SK-N-SH (cell line): ENCODE measurements around the gene PIAS4. TPM values are rescaled to one million over a fixed set of nuclear protein-coding genes. Genes with fewer than 3 reads are reported as not detected.

Experiments
- CTCF ChIA-PET: fragments of 300-600, 350-600 bp; formaldehyde crosslinking; extraction: SDS; loops from one replicate; lab custom pipeline; 2021; lab: Yijun Ruan, JAX
- POLR2A ChIA-PET: fragments of 350-600 bp; sonication (Branson Sonifier 250); formaldehyde crosslinking; extraction: SDS; loops from one replicate; lab custom pipeline; 2020; ENCODE audit warnings: antibody characterized with exemption, inconsistent platforms; lab: Yijun Ruan, JAX
- DNase-seq: peaks from one replicate; pipeline ENCODE4 v3.0.0; 2012
- H2AFZ ChIP-seq: fragments of 200-600 bp; sonication (generic); 2 replicates; pipeline ENCODE4 v1.8.1; 2016; ENCODE audit warnings: antibody characterized with exemption, mild to moderate bottlenecking, low read depth
- H3F3A ChIP-seq: fragments of 200-600 bp; sonication (generic); replicated peaks from 2 replicates; pipeline ENCODE3; 2016; ENCODE audit warnings: antibody characterized with exemption, mild to moderate bottlenecking; ENCODE audit not compliant: insufficient read depth
- H3K27ac ChIP-seq, 2 experiments: fragments of 200-500 bp in 1 of 2; fragments of 200-600 bp in 1 of 2; sonication (Bioruptor generic) in 1 of 2; sonication (generic), shearing (Covaris generic) in 1 of 2; 2 replicates each; pipeline versions ENCODE4 v1.5.1 to v1.6.1; 2014 to 2016; ENCODE audit warnings: low read depth in 2 of 2, inconsistent platforms in 1 of 2, low read length in 1 of 2, mild to moderate bottlenecking in 1 of 2, mixed read lengths in 1 of 2
- H3K27me3 ChIP-seq: fragments of 200-600 bp; sonication (generic), shearing (Covaris generic); 2 replicates; pipeline ENCODE4 v1.6.1; 2016; ENCODE audit warnings: mixed run types; ENCODE audit not compliant: insufficient read depth
- H3K36me3 ChIP-seq, 2 experiments: fragments of 200-500 bp in 1 of 2; fragments of 200-600 bp in 1 of 2; sonication (Bioruptor generic) in 1 of 2; sonication (generic) in 1 of 2; replicated peaks in 1 of 2; 2 replicates each; pipeline versions ENCODE3 to v1.5.1; 2014 to 2016; ENCODE audit warnings: low read length in 1 of 2, mild to moderate bottlenecking in 1 of 2; ENCODE audit not compliant: insufficient read depth in 2 of 2, control insufficient read depth in 1 of 2
- H3K4me1 ChIP-seq, 2 experiments: fragments of 200-500 bp in 1 of 2; fragments of 200-600 bp in 1 of 2; sonication (Bioruptor generic) in 1 of 2; sonication (generic), shearing (Covaris generic) in 1 of 2; 2 replicates each; pipeline versions ENCODE4 v1.5.1 to v1.6.1; 2014 to 2016; ENCODE audit warnings: low read depth in 1 of 2, low read length in 1 of 2, mixed run types in 1 of 2; ENCODE audit not compliant: insufficient read depth in 2 of 2, control insufficient read depth in 1 of 2
- H3K4me2 ChIP-seq: fragments of 200-600 bp; sonication (generic), shearing (Covaris generic); 2 replicates; pipeline ENCODE4 v1.6.1; 2017; ENCODE audit warnings: mixed run types
- H3K4me3 ChIP-seq, 2 experiments: fragments of 200-500 bp in 1 of 2; fragments of 200-600 bp in 1 of 2; sonication (Bioruptor generic) in 1 of 2; sonication (generic), shearing (Covaris generic) in 1 of 2; 2 replicates each; pipeline versions ENCODE4 v1.5.1 to v1.8.1; 2014 to 2016; ENCODE audit warnings: low read depth in 2 of 2, inconsistent platforms in 1 of 2, low read length in 1 of 2, mild to moderate bottlenecking in 1 of 2, mixed read lengths in 1 of 2, moderate library complexity in 1 of 2
- H3K79me2 ChIP-seq: fragments of 200-600 bp; sonication (generic); 2 replicates; pipeline ENCODE4 v1.8.1; 2017; ENCODE audit warnings: mild to moderate bottlenecking; ENCODE audit not compliant: insufficient read depth
- H3K9ac ChIP-seq: fragments of 200-600 bp; sonication (generic); 2 replicates; pipeline ENCODE4 v1.6.1; 2017; ENCODE audit warnings: mixed run types
- H3K9me2 ChIP-seq: fragments of 200-600 bp; sonication (generic); 2 replicates; pipeline ENCODE4 v1.6.1; 2017; ENCODE audit warnings: mixed run types
- H3K9me3 ChIP-seq: fragments of 200-600 bp; sonication (generic); 2 replicates; pipeline ENCODE4 v1.6.1; 2017; ENCODE audit warnings: mixed run types, mild to moderate bottlenecking, moderate library complexity
- H4K20me1 ChIP-seq: fragments of 200-600 bp; sonication (generic); 2 replicates; pipeline ENCODE4 v1.6.1; 2017; ENCODE audit warnings: mild to moderate bottlenecking, mixed run types; ENCODE audit not compliant: insufficient read depth
- EZH2phosphoT487 ChIP-seq: fragments of 200-600 bp; sonication (generic); IDR thresholded peaks from 2 replicates; pipeline ENCODE4 v1.6.1; 2017; ENCODE audit warnings: low read depth, mixed run types, mild to moderate bottlenecking, antibody characterized with exemption, moderate library complexity, borderline replicate concordance
- FOXM1 ChIP-seq: IDR thresholded peaks from 2 replicates; pipeline ENCODE4 v1.4.0; 2012; ENCODE audit warnings: low read depth, mild to moderate bottlenecking
- GABPA ChIP-seq: IDR thresholded peaks from 2 replicates; pipeline ENCODE4 v1.4.0; 2012; ENCODE audit warnings: low read depth, mild to moderate bottlenecking
- IRF3 ChIP-seq: fragments of 150-350 bp; IDR thresholded peaks from 2 replicates; pipeline ENCODE4 v1.6.1; 2016; ENCODE audit warnings: mild to moderate bottlenecking, low read depth, low read length
- MAX ChIP-seq: IDR thresholded peaks from 2 replicates; pipeline ENCODE4 v1.4.0; 2012; ENCODE audit warnings: low read depth
- NRF1 ChIP-seq: IDR thresholded peaks from 2 replicates; pipeline ENCODE4 v1.6.1; 2012; ENCODE audit warnings: low read depth, mild to moderate bottlenecking, low read length
- RAD21 ChIP-seq: IDR thresholded peaks from 2 replicates; pipeline ENCODE4 v1.6.1; 2012; ENCODE audit warnings: mild to moderate bottlenecking, low read length
- REST ChIP-seq: IDR thresholded peaks from 2 replicates; pipeline ENCODE4 v1.6.1; 2012; ENCODE audit warnings: mild to moderate bottlenecking, low read depth, low read length, moderate library complexity
- RFX5 ChIP-seq: IDR thresholded peaks from 2 replicates; pipeline ENCODE4 v1.6.1; 2012; ENCODE audit warnings: mild to moderate bottlenecking, improper control_type of control experiment, low read length
- RXRA ChIP-seq: IDR thresholded peaks from 2 replicates; pipeline ENCODE4 v1.4.0; 2012; ENCODE audit warnings: low read depth, mild to moderate bottlenecking, borderline replicate concordance
- SIN3A ChIP-seq: IDR thresholded peaks from 2 replicates; pipeline ENCODE4 v1.6.1; 2012; ENCODE audit warnings: low read depth, mild to moderate bottlenecking, low read length, moderate library complexity, borderline replicate concordance
- TAF1 ChIP-seq: IDR thresholded peaks from 2 replicates; pipeline ENCODE4 v1.6.1; 2012; ENCODE audit warnings: low read depth, mild to moderate bottlenecking, low read length, moderate library complexity, borderline replicate concordance
- TEAD4 ChIP-seq: IDR thresholded peaks from 2 replicates; pipeline ENCODE4 v1.4.0; 2012; ENCODE audit warnings: mild to moderate bottlenecking, borderline replicate concordance; ENCODE audit not compliant: insufficient read depth
- WGBS: methylation state at CpG from one replicate; pipeline ENCODE4 v1.1.6; 2017; ENCODE audit warnings: low lambda C conversion rate; 5-methylcytosine and 5-hydroxymethylcytosine counted together
- polyA plus RNA-seq, 3 experiments: library from polyadenylated mRNA; depleted of rRNA; stranded (reverse); fragments of >200 nt; gene quantifications; 2 replicates each; pipeline ENCODE4 v1.2.3, GENCODE V29; 2012

Gene PIAS4
- polyA plus RNA-seq, 1 of the 3 experiments (the other 2 are of a cell fraction), result 14.1 TPM

- Histone ChIP-seq H3K9me3 (no peaks in the 10 kb centered on the region), H4K20me1 (peaks cover 87% of the 10 kb centered on the region), H3K27me3 (no peaks in the 10 kb centered on the region), H3F3A (peaks cover 15% of the 10 kb centered on the region), H3K27ac (no peak overlapping the region), H3K9me2 (no peaks in the 10 kb centered on the region), H2AFZ (no peak overlapping the region), H3K4me2 (no peak overlapping the region), H3K9ac (no peak overlapping the region), H3K79me2 (peaks cover 90% of the 10 kb centered on the region), H3K36me3 (peaks cover 3 to 13% of the 10 kb centered on the region in 2 experiments), H3K4me3 (no peak overlapping the region), H3K4me1 (peaks cover 6 to 10% of the 10 kb centered on the region in 2 experiments; a peak in 2 of 4 replicates)
- no peak for TF ChIP-seq RXRA
- no peak for TF ChIP-seq GABPA
- TF ChIP-seq RFX5, result no peak
- no peak for TF ChIP-seq RAD21
- TF ChIP-seq MAX, result no peak
- TF ChIP-seq SIN3A, result no peak
- no peak for TF ChIP-seq EZH2phosphoT487
- no peak for TF ChIP-seq NRF1
- TF ChIP-seq TAF1, result no peak
- TF ChIP-seq TEAD4, result no peak
- no peak for TF ChIP-seq FOXM1
- ChIA-PET CTCF (no interaction called here), POLR2A (no interaction called here)
- 68% methylated on average over 8 of the region's 23 CpGs for WGBS
- no peak for DNase-seq
These were observed 53.7 kb downstream of the PIAS4 start for GRCh38 chr19:4061178-4061682.

- Histone ChIP-seq H3K79me2 (peaks cover 85% of the 10 kb centered on the region), H3K4me3 (no peak overlapping the region), H3K4me1 (peaks cover 6 to 10% of the 10 kb centered on the region in 2 experiments; a peak in 2 of 4 replicates), H3K27me3 (no peaks in the 10 kb centered on the region), H3F3A (peaks cover 15% of the 10 kb centered on the region), H3K4me2 (no peak overlapping the region), H3K9me3 (no peaks in the 10 kb centered on the region), H4K20me1 (peaks cover 81% of the 10 kb centered on the region), H3K9ac (no peak overlapping the region), H3K36me3 (peaks cover 3 to 13% of the 10 kb centered on the region in 2 experiments), H3K9me2 (no peaks in the 10 kb centered on the region), H2AFZ (no peak overlapping the region), H3K27ac (no peak overlapping the region)
- DNase-seq, result no peak
- CTCF ChIA-PET, result interaction anchor here (1.8 kb wide), 1 partner anchor 76 kb away, joined by 4 read pairs; no protein-coding TSS in a partner anchor
- TF ChIP-seq IRF3 (no peak), REST (no peak)
- POLR2A ChIA-PET, result no interaction called here
- 80% methylated on average over 9 of the region's 29 CpGs for WGBS
These were observed 54.3 kb downstream of the PIAS4 start for GRCh38 chr19:4061683-4062418.
